GM12873 (cell line): Measurements from ENCODE around the gene ASIC4.

Experiments
- TF ChIP-seq, protein P1 (sequence below): IDR thresholded peaks from 2 replicates; pipeline ENCODE4 v1.5.1; 2012; ENCODE audit warnings: low read depth, mild to moderate bottlenecking, moderate library complexity, low read length, control low read depth; ENCODE audit not compliant: insufficient read depth; ENCODE audit errors: missing control alignments

The ASIC4 gene, protein sequence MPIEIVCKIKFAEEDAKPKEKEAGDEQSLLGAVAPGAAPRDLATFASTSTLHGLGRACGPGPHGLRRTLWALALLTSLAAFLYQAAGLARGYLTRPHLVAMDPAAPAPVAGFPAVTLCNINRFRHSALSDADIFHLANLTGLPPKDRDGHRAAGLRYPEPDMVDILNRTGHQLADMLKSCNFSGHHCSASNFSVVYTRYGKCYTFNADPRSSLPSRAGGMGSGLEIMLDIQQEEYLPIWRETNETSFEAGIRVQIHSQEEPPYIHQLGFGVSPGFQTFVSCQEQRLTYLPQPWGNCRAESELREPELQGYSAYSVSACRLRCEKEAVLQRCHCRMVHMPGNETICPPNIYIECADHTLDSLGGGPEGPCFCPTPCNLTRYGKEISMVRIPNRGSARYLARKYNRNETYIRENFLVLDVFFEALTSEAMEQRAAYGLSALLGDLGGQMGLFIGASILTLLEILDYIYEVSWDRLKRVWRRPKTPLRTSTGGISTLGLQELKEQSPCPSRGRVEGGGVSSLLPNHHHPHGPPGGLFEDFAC

DNA sequence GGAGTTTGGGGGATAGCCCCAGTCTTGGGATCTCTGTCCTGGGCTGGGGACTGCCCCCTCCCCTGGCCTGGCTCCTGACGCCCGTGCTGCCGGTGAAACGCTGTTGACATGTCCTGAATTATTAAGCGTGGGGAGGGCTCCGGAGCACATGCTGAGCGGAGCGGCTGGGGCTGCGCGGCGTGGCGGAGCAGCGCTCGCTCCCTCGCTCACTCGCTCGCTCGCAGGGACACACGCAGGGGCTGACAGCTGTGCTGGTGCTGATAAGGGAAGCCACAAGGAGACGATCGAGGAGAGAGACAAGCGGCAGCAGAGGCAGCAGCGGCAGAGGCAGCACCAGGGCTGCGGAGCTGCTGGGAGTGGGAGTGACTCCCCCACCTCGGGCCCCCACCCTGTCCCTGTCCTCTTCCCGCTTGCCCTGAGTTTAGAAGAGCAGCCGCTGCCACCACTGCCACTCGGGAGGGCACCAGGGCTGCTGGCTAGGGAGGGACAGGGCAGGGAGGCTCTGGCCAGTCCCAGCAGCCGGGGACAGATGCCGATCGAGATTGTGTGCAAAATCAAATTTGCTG is at the start of gene ASIC4:
Gene ASIC4 (plus strand): TSS at position 287 of the 566 bp plus-strand sequence. CDS start 243 bp downstream, at position 530.
- TF ChIP-seq, protein P1, sequence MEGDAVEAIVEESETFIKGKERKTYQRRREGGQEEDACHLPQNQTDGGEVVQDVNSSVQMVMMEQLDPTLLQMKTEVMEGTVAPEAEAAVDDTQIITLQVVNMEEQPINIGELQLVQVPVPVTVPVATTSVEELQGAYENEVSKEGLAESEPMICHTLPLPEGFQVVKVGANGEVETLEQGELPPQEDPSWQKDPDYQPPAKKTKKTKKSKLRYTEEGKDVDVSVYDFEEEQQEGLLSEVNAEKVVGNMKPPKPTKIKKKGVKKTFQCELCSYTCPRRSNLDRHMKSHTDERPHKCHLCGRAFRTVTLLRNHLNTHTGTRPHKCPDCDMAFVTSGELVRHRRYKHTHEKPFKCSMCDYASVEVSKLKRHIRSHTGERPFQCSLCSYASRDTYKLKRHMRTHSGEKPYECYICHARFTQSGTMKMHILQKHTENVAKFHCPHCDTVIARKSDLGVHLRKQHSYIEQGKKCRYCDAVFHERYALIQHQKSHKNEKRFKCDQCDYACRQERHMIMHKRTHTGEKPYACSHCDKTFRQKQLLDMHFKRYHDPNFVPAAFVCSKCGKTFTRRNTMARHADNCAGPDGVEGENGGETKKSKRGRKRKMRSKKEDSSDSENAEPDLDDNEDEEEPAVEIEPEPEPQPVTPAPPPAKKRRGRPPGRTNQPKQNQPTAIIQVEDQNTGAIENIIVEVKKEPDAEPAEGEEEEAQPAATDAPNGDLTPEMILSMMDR: no peak

DNA sequence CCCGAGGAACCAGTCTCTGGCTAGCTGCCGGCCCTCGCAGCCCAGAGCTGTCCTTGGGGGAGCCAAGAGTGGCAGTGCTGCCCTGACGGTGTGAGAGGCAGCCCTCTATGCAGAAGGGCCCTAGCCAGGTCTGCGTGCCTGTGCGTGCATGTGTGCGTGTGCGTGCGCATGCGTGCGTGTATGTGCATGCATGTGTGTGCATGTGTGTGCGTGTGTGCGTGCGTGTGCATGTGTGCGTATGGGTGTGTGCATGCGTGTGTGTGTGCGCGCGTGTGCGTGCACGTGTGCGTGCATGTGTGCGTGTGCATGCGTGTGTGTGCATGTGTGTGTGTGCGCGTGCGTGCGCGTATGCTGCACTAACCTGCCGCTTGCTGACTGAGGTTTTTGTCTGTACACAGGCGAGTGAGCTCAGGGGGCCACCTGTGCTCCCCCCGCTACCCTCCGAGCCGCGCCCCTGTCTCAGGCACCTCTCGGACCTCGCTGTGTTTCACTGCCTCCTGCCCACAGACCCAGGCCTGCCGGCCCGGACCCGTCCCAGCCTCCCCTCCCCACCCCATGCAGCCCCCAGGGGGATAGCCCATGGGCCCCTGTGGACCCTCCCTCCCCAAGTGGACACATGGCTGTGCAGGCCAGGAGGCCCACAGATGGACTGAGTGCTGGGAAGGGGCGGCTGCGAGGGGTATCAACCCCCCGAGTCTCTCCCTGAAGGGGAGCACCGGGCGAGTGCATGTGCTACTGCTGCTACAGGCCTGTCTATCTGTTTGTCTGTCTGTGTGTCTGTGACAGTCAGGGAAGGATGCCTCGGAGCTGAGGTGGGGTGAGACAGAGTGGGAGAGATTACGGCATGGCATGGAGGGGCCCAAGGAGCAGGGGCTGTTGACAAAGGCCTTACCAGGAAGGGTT is 48.4 kb upstream of the ASIC4 start:
- TF ChIP-seq, protein P1: no peak

DNA sequence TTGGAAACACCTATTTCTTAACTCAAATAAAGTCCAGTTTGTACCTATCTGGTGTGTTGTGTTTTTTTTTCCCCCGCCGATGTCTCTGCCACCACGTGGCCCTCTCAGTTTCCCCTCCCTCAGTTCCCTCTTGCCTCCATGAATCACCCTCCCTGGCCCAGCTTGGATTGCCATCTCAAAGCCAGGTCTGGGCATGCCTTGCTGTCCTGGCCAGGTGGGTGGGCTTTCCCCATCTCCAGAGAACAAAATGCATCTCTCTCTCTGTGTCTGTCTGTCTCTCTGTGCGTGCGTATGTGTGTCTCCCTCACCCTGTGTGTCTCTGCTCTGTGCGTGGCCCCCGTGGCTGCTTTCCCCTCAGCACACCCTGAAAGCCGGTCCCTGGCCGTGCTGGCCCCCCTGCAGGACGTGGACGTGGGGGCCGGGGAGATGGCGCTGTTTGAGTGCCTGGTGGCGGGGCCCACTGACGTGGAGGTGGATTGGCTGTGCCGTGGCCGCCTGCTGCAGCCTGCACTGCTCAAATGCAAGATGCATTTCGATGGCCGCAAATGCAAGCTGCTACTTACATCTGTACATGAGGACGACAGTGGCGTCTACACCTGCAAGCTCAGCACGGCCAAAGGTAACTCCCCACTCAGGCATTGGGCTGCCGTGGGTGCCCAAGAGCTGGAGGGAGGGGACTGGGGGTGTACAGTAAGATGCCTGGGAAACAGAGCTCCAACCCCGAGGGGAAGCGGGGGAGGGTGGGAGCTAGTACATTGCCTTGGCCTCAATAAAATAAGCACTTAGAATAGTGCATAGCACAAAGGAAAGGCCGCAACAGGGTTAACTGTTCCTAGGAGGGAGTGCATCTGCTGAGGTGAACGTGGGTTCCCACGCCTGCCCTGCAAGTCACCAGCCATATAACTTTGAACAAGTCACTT is 47.2 kb upstream of the ASIC4 start:
- TF ChIP-seq, protein P1: no peak

DNA sequence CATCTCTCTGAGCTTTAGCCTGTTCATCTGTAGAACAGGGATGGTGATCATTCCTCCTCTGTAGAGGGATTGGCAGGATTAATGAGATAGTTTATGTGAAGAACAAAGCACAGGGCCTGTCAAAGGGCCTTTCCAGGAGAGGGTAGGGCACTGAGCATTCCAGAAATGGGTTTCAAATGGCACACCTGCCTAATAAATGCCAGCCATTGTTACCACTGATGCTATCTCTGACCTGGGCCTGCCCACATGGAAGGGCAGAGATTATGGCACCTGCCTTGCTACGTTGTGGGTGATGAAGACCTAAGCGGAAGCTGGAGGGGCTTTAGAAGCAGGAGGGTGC is 46.6 kb upstream of the ASIC4 start:
- TF ChIP-seq, protein P1: no peak

DNA sequence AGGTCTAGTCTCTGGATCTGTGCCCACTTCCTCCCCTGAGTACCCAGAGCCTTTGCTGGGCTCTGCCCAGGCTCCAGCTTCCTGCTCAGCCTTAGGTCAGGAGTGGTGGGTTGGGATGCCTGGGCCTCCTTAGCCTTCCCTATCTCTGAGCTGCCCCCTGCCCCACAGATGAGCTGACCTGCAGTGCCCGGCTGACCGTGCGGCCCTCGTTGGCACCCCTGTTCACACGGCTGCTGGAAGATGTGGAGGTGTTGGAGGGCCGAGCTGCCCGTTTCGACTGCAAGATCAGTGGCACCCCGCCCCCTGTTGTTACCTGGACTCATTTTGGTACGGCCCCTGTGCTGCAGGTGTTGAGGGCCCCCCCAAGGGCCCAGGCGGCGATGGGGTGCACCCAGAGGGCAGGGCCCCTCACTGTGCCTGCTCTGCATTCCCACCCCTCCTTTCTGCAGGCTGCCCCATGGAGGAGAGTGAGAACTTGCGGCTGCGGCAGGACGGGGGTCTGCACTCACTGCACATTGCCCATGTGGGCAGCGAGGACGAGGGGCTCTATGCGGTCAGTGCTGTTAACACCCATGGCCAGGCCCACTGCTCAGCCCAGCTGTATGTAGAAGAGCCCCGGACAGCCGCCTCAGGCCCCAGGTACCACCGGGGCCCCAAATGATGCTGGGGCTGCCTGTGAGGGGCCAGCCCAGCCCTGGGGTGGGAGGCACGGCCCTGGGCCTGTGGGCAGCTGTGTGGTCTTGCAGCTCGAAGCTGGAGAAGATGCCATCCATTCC is 45.7 kb upstream of the ASIC4 start:
- TF ChIP-seq, protein P1: no peak

DNA sequence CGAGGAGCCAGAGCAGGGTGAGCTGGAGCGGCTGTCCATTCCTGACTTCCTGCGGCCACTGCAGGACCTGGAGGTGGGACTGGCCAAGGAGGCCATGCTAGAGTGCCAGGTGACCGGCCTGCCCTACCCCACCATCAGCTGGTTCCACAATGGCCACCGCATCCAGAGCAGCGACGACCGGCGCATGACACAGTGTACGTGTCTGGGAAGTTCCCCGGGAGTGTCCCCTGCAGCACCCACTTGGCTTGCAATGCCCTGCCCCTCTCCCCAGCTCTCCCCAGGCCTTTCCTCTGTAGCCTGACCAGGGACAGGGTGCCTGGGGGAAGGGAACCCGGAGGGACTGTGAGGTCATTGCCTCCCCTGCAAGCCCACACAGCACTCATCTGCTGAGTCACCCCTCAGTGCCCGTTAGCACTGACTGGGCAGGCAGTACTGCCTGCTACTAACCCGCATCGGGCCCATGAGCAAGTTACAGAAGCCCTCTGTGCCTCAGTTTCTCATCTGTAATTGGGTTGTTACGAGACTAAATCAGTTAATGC is 45.0 kb upstream of the ASIC4 start:
- TF ChIP-seq, protein P1: no peak
